Choroid plexus epithelial cell (primary cell): Measurements from ENCODE around the gene PPIP5K2.

Experiments used
- DNase-seq: peaks from one replicate; pipeline ENCODE4 v3.0.0-alpha.2; 2010; ENCODE audit warnings: low read depth
- H3K4me3 ChIP-seq: 2 replicates; pipeline ENCODE4 v1.5.1; 2011; ENCODE audit warnings: low read depth, mild to moderate bottlenecking, control low read depth, low read length, moderate library complexity
- CTCF ChIP-seq: conservative IDR thresholded peaks from 2 replicates; pipeline ENCODE4 v1.5.1; 2011; ENCODE audit warnings: low read depth, mild to moderate bottlenecking, control low read depth, inconsistent platforms, low read length, moderate library complexity

The PPIP5K2 gene

DNA sequence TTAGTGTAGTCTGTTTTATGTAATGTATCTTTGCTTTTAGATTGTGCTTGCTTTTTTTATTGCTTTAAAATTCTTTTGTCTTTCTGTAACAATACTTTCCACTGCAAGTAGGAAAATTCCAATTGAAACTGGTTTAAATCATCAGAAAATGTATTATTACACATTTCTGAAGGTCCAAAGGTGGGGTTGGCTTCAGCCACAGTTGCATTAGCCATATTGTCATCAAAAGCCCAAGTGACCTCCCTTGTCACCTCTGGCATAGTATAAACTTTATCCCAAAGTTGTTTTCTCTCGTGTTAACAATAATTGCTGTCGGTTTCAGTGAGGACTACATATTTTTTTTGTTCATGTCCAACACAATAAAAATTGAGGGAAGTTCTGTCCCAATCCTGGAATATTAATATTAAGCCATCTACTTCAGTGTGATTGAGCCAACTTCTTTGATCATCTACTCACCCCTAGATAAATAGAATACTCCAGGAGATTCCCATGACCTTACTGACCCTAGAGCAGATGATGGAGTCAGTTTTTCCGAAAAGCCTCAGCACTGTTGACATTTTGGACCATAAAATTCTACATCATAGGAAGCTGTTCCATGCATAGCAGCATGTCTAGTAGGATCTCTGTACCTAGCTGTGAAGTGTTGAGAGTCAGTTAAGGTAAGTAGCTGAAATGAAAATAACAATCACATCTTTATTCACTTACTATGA lies 86.0 kb downstream of the PPIP5K2 start:
- no peak overlapping the region for H3K4me3 ChIP-seq
- no peak for DNase-seq
- no peak for TF ChIP-seq CTCF

DNA sequence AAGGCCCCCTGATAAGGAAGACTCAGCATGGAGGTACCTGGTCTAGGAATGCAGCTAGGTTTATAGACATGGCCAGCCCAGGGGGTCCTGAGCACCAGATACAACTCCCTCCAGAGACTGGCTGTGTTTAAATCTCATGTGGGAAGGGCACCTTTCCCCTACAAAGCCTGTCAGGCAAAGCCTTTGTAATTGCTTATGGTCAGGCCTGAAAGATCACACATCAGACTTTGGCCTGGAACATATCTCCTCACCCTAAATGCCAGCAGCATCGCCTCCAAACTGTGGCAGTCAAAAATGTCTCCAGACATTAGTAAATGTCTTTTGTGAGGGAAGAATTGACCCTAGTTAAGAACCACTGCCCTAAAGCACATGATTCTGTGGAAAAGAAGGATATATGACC lies 86.9 kb downstream of the PPIP5K2 start:
- no peak for DNase-seq
- H3K4me3 ChIP-seq, result no peak overlapping the region
- no peak for TF ChIP-seq CTCF

DNA sequence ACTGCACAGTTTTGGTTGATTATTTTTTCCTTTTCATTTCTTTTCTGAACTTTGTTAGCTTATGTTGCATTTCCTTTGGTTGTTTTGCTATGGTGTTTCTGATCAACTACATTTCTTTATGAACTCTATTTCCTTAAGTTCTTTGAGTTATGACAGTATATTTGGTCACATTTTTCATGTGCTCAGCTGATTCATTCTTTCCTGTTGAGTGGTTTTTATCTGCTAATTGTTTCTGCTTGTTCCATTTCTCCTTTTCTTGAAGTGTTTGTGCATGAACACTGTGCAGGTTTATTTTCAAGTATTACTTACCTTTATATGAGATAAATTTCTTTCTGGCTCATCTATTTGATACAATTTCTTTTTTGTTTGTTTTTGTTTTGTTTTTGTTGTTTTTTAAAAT lies 87.6 kb downstream of the PPIP5K2 start:
- no peak for TF ChIP-seq CTCF
- DNase-seq, result peak; percentile 69
- H3K4me3 ChIP-seq, result no peak overlapping the region

DNA sequence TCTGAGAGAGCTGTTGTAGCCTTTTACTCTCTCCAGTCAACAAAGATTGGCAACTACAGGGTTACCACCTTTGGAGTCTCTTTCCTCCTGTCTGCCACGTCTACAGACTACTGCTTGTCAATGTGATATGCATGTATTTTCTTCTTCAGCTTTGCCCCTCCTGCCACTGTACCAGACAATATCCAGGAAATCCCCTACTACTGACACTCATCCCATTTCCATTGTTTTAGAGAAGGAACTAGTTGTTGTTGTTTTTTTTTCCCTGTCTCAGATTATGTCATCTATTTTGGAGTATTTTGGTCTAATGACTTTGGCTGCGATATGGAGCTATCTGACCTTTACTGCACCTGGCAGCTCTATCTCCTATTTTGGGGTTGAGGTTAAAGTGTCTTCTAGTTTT lies 88.4 kb downstream of the PPIP5K2 start:
- no peak for TF ChIP-seq CTCF
- DNase-seq, result no peak
- H3K4me3 ChIP-seq, result no peak overlapping the region

- H3K4me3 ChIP-seq, result no peak overlapping the region
- TF ChIP-seq CTCF, result no peak
- DNase-seq, result no peak
Measured at GRCh38 chr5:103209065-103209464, 89.0 kb downstream of the PPIP5K2 start.

DNA sequence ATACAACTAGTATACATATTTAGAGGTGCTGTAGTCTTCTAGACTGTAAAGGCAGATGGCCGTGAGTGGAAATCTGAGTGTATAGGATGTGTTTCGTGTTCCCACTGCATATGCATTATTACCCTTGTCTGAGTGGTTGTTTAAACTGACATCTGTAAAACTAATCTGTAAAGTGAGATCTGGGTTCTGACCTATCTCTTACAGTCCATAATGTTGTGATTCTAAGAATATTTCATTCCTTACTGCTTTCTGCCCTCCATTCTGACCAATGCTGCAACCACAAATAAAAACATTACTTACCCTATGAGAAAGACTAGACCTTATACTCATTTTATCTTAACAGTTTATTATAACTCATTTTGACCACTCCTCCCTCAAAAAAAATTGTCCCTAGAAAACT lies 90.9 kb downstream of the PPIP5K2 start:
- TF ChIP-seq CTCF, result no peak
- no peak for DNase-seq
- no peak overlapping the region for H3K4me3 ChIP-seq
